ENCODE data around the gene BEGAIN.
"Not testable (repeated sequence)": the region's sequence is repeated elsewhere in the genome, so short reads cannot be mapped to it uniquely, and the experiment has no call there.

DNA sequence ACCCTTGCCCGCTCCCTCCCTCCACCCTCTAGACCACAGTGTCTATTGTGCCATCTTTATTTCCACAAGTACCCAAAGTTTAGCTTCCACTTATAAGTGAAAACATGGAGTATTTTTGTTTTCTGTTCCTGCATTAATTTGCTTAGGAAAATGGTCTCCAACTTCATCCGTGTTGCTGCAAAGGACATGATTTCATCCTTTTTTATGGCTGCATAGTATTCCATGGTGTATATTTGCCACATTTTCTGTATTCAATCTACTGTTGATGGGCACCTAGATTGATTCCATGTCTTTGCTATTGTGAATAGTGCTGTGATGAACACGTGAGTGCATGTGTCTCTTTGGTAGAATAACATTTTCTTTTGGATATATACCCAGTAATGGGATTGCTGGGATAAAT is 81.2 kb downstream of the BEGAIN start:
- not testable (repeated sequence) for TF ChIP-seq CTCF (IDR thresholded peaks at IDR 0.05; ENCODE audit: low read depth, low read length); POLR2A (IDR thresholded peaks at IDR 0.05; ENCODE audit: extremely low read depth, insufficient read length); MYC (IDR thresholded peaks at IDR 0.05; ENCODE audit: low read depth, low read length)
- TF ChIP-seq, protein P1, sequence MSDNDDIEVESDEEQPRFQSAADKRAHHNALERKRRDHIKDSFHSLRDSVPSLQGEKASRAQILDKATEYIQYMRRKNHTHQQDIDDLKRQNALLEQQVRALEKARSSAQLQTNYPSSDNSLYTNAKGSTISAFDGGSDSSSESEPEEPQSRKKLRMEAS (IDR thresholded peaks at IDR 0.05; ENCODE audit: low read depth, low read length), result not testable (repeated sequence)

Measured in NB4 (cell line).